GM23338 (cell line): ENCODE data around the gene UFM1. TPM values are rescaled to one million over a fixed set of nuclear protein-coding genes. Genes with fewer than 3 reads are reported as not detected.
"Not testable (repeated sequence)": the region's sequence is repeated elsewhere in the genome, so short reads cannot be mapped to it uniquely, and the experiment has no call there.

Experiments
- ATAC-seq: fragments of 200-7000 bp; cut with Tn5 transposase; 3 replicates; pipeline ENCODE4 v1.9.1; 2020
- DNase-seq: peaks from one replicate; pipeline ENCODE4 v3.0.0-alpha.2; 2015; ENCODE audit warnings: low spot score
- H2AFZ ChIP-seq: fragments of 200-600 bp; sonication (generic); 2 replicates; pipeline ENCODE4 v1.8.0; 2016; ENCODE audit warnings: antibody characterized with exemption, mild to moderate bottlenecking, moderate library complexity
- H3F3A ChIP-seq: fragments of 200-600 bp; sonication (generic); replicated peaks from 2 replicates; pipeline ENCODE4 v1.8.0; 2017; ENCODE audit warnings: antibody characterized with exemption, mixed run types, low read depth
- H3K27ac ChIP-seq: fragments of 200-600 bp; sonication (generic); 2 replicates; pipeline ENCODE4 v1.6.1; 2016; ENCODE audit warnings: low read depth
- H3K27me3 ChIP-seq: fragments of 200-600 bp; sonication (generic); 2 replicates; pipeline ENCODE4 v1.8.0; 2016; ENCODE audit warnings: mild to moderate bottlenecking, mixed run types, moderate library complexity; ENCODE audit not compliant: insufficient read depth
- H3K36me3 ChIP-seq: fragments of 200-600 bp; sonication (generic); 2 replicates; pipeline ENCODE4 v1.8.0; 2016; ENCODE audit warnings: mild to moderate bottlenecking; ENCODE audit not compliant: insufficient read depth
- H3K4me1 ChIP-seq: fragments of 200-600 bp; sonication (generic); 2 replicates; pipeline ENCODE4 v1.8.0; 2016; ENCODE audit warnings: mild to moderate bottlenecking, moderate library complexity; ENCODE audit not compliant: insufficient read depth
- H3K4me2 ChIP-seq: fragments of 200-600 bp; sonication (generic); 2 replicates; pipeline ENCODE4 v1.7.1; 2017; ENCODE audit warnings: mixed run types
- H3K4me3 ChIP-seq: fragments of 200-600 bp; sonication (generic); 2 replicates; pipeline ENCODE4 v1.6.1; 2016; ENCODE audit warnings: mixed run types
- H3K79me2 ChIP-seq: fragments of 200-600 bp; sonication (generic); replicated peaks from 2 replicates; pipeline ENCODE4 v1.8.0; 2017; ENCODE audit warnings: mild to moderate bottlenecking; ENCODE audit not compliant: insufficient read depth
- H3K9me2 ChIP-seq: fragments of 200-600 bp; sonication (generic); 2 replicates; pipeline ENCODE4 v1.8.0; 2017; ENCODE audit not compliant: insufficient read depth
- H4K20me1 ChIP-seq: fragments of 200-600 bp; sonication (generic); replicated peaks from 2 replicates; pipeline ENCODE4 v1.8.0; 2017; ENCODE audit warnings: mild to moderate bottlenecking; ENCODE audit not compliant: insufficient read depth
- H3K27ac Mint-ChIP-seq: 2 replicates; pipeline ENCODE4 v1.8.0; 2020; ENCODE audit warnings: inconsistent platforms, mild to moderate bottlenecking, moderate library complexity, mixed read lengths
- H3K27me3 Mint-ChIP-seq: 3 replicates; pipeline ENCODE4 v1.8.0; 2022; ENCODE audit warnings: low read depth, mild to moderate bottlenecking, moderate library complexity, mixed read lengths, inconsistent platforms; ENCODE audit not compliant: insufficient read depth, poor library complexity
- H3K36me3 Mint-ChIP-seq: 3 replicates; pipeline ENCODE4 v1.8.0; 2021; ENCODE audit warnings: low read depth, mild to moderate bottlenecking, inconsistent platforms, moderate library complexity, mixed read lengths
- H3K4me1 Mint-ChIP-seq: 3 replicates; pipeline ENCODE4 v1.8.0; 2020; ENCODE audit warnings: mild to moderate bottlenecking, inconsistent platforms, mixed read lengths
- H3K4me3 Mint-ChIP-seq: 3 replicates; pipeline ENCODE4 v1.8.0; 2021; ENCODE audit warnings: moderate library complexity, mild to moderate bottlenecking, inconsistent platforms, mixed read lengths
- H3K9me3 Mint-ChIP-seq: 3 replicates; pipeline ENCODE4 v1.8.0; 2020; ENCODE audit warnings: moderate library complexity, mild to moderate bottlenecking, inconsistent platforms, mixed read lengths
- JUNB ChIP-seq: IDR thresholded peaks from one replicate; pipeline ENCODE4 v1.6.1; 2016; ENCODE audit warnings: antibody characterized with exemption; ENCODE audit not compliant: unreplicated experiment
- POLR2AphosphoS5 ChIP-seq: IDR thresholded peaks from 2 replicates; pipeline ENCODE4 v1.6.1; 2016; ENCODE audit warnings: antibody characterized with exemption, low read depth
- ZNF114 ChIP-seq: fragments of 250-450 bp; sonication (Bioruptor Pico); IDR thresholded peaks from 2 replicates; pipeline ENCODE4 v1.5.0; 2020; ENCODE audit warnings: mild to moderate bottlenecking, moderate library complexity
- ZNF331 ChIP-seq: fragments of 250-450 bp; sonication (Bioruptor Pico); IDR thresholded peaks from 2 replicates; pipeline ENCODE4 v1.5.0; 2020; ENCODE audit warnings: low read depth, mild to moderate bottlenecking, moderate library complexity
- polyA plus RNA-seq: library from polyadenylated mRNA; unstranded; fragments of >200 nt; fragmentation: Nextera tagmentation; extraction: Ambion mirVana; gene quantifications from 2 replicates; pipeline ENCODE4 v1.2.1, GENCODE V29; 2016
- total RNA-seq: library from RNA; depleted of rRNA; stranded (reverse); fragments of >200 nt; shearing (Covaris generic); gene quantifications from 2 replicates; pipeline ENCODE4 v1.2.3, GENCODE V29; 2014
- TF ChIP-seq, protein P1 (sequence below): fragments of 250-450 bp; sonication (Bioruptor Pico); IDR thresholded peaks from 2 replicates; pipeline ENCODE4 v1.5.0; 2020; ENCODE audit warnings: mild to moderate bottlenecking, moderate library complexity
- TF ChIP-seq, protein P2 (sequence below): IDR thresholded peaks from 2 replicates; pipeline ENCODE4 v1.6.1; 2016; ENCODE audit warnings: antibody characterized with exemption

Gene UFM1
- total and polyA plus RNA-seq, 2 experiments from 2014 or later, result 57.0 to 77.1 TPM

DNA sequence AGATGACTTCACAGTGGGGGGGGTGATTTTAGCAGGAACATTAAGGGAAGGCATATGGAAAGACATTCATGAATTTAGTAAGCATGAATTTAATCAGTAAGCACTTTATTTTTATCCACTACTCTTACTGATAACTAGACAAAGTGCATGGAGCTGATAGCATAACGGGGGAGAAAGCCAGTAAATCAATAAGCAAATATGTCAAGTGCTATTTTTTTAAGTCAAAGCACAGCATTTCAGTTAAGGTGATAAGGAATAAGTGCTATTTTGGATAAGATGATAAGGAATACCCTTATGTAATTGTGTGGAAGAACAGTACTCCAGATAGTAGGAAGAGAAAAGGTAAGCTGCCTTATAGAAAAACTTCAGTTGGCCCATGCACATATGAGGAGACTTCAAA is 19.4 kb downstream of the UFM1 start (continued):
- TF ChIP-seq, protein P1, sequence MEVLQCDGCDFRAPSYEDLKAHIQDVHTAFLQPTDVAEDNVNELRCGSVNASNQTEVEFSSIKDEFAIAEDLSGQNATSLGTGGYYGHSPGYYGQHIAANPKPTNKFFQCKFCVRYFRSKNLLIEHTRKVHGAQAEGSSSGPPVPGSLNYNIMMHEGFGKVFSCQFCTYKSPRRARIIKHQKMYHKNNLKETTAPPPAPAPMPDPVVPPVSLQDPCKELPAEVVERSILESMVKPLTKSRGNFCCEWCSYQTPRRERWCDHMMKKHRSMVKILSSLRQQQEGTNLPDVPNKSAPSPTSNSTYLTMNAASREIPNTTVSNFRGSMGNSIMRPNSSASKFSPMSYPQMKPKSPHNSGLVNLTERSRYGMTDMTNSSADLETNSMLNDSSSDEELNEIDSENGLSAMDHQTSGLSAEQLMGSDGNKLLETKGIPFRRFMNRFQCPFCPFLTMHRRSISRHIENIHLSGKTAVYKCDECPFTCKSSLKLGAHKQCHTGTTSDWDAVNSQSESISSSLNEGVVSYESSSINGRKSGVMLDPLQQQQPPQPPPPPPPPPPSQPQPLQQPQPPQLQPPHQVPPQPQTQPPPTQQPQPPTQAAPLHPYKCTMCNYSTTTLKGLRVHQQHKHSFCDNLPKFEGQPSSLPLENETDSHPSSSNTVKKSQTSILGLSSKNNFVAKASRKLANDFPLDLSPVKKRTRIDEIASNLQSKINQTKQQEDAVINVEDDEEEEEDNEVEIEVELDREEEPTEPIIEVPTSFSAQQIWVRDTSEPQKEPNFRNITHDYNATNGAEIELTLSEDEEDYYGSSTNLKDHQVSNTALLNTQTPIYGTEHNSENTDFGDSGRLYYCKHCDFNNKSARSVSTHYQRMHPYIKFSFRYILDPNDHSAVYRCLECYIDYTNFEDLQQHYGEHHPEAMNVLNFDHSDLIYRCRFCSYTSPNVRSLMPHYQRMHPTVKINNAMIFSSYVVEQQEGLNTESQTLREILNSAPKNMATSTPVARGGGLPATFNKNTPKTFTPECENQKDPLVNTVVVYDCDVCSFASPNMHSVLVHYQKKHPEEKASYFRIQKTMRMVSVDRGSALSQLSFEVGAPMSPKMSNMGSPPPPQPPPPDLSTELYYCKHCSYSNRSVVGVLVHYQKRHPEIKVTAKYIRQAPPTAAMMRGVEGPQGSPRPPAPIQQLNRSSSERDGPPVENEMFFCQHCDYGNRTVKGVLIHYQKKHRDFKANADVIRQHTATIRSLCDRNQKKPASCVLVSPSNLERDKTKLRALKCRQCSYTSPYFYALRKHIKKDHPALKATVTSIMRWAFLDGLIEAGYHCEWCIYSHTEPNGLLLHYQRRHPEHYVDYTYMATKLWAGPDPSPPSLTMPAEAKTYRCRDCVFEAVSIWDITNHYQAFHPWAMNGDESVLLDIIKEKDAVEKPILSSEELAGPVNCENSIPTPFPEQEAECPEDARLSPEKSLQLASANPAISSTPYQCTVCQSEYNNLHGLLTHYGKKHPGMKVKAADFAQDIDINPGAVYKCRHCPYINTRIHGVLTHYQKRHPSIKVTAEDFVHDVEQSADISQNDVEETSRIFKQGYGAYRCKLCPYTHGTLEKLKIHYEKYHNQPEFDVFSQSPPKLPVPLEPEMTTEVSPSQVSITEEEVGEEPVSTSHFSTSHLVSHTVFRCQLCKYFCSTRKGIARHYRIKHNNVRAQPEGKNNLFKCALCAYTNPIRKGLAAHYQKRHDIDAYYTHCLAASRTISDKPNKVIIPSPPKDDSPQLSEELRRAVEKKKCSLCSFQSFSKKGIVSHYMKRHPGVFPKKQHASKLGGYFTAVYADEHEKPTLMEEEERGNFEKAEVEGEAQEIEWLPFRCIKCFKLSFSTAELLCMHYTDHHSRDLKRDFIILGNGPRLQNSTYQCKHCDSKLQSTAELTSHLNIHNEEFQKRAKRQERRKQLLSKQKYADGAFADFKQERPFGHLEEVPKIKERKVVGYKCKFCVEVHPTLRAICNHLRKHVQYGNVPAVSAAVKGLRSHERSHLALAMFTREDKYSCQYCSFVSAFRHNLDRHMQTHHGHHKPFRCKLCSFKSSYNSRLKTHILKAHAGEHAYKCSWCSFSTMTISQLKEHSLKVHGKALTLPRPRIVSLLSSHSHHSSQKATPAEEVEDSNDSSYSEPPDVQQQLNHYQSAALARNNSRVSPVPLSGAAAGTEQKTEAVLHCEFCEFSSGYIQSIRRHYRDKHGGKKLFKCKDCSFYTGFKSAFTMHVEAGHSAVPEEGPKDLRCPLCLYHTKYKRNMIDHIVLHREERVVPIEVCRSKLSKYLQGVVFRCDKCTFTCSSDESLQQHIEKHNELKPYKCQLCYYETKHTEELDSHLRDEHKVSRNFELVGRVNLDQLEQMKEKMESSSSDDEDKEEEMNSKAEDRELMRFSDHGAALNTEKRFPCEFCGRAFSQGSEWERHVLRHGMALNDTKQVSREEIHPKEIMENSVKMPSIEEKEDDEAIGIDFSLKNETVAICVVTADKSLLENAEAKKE (CRISPR knock-in tag), result no peak
- TF ChIP-seq ZNF331 (CRISPR knock-in tag) (no peak), ZNF114 (CRISPR knock-in tag) (no peak), JUNB (no peak), POLR2AphosphoS5 (no peak)
- TF ChIP-seq, protein P2, sequence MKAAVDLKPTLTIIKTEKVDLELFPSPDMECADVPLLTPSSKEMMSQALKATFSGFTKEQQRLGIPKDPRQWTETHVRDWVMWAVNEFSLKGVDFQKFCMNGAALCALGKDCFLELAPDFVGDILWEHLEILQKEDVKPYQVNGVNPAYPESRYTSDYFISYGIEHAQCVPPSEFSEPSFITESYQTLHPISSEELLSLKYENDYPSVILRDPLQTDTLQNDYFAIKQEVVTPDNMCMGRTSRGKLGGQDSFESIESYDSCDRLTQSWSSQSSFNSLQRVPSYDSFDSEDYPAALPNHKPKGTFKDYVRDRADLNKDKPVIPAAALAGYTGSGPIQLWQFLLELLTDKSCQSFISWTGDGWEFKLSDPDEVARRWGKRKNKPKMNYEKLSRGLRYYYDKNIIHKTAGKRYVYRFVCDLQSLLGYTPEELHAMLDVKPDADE, result no peak

DNA sequence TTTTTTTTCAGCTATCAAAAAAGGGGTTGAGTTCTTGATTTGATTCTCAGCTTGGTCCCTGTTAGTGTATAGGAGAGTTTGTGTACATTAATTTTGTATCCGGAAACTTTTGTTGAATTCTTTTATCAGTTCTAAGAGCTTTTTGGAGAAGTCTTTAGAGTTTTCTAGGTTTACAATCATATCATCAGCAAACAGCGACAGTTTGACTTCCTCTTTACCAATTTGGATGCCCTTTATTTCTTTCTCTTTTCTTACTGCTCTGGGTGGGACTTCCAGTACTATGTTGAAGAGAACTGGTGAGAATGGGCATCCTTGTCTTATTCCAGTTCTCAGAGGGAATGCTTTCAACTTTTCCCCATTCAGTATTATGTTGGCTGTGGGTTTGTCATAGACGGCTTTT is 20.4 kb downstream of the UFM1 start:
- H3K36me3 Mint-ChIP-seq, H2AFZ ChIP-seq, H3K9me3 Mint-ChIP-seq, H3K27ac Mint-ChIP-seq, H3K27ac ChIP-seq, H3K79me2 ChIP-seq, H3K4me3 ChIP-seq, H3K27me3 ChIP-seq, H3K4me1 ChIP-seq, H3K36me3 ChIP-seq, H3K27me3 Mint-ChIP-seq, H4K20me1 ChIP-seq, H3K9me2 ChIP-seq, DNase-seq, H3K4me2 ChIP-seq, H3F3A ChIP-seq, ATAC-seq, H3K4me1 Mint-ChIP-seq, H3K4me3 Mint-ChIP-seq: not testable (repeated sequence)
